ENCODE results near the gene ITGA8. TPM values are rescaled to one million over a fixed set of nuclear protein-coding genes. Genes with fewer than 3 reads are reported as not detected.
"Not testable (repeated sequence)": the region's sequence is repeated elsewhere in the genome, so short reads cannot be mapped to it uniquely, and the experiment has no call there.

Gene ITGA8
- total RNA-seq (2014; rRNA removed; shearing (Covaris generic)): not detected in 2 replicates

GRCh38 chr10:15719899-15720634 is at the start of gene ITGA8:
ITGA8 (minus strand) TSS chr10:15719922; CDS start chr10:15719771, 151 bp downstream.
- no peak for DNase-seq (ENCODE audit: low spot score)

DNA sequence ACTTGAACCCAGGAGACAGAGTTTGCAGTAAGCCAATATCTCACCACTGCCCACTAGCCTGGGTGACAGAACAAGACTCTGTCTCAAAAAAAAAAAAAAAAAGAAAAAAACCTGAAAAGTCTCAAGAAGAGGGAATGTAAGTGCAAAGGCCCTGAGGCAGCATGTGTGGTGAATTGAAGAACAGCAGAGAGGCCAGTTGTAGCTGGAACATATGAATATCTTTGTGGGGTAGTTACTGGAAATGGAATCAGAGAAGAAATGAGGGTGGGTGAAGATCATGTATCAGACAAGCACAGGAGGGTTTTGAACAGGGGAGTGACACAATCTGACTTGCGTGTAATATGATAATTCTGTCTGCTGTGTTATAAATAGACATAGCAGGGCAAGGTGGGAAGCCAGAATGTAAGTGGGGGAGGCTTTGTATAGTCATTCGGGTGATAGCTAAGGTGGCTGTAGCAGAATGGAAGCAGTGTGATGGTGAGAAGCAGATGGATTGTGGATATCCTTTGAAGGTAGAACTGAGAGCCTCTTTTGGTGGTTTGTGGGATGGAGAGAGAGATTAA is 45.3 kb upstream of the ITGA8 start:
- DNase-seq (ENCODE audit: low spot score): no peak

DNA sequence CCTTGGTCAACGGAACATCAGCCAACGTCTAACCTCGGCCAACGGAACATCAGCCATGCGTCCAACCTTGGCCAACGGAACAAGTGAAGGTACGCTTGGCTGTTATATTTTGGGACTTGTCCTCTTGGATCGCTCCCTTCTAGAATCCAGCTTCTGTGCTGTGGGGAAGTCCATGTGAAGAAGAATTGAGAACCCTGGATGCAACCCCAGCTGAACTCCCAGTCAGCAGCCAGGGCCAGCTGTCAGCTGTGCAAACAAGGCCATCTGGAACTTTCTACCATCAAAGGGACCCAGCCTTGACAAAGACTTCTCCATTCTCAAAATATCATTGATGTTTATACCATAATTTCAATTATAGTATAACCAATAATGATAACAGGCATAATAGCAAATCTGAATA is 43.3 kb upstream of the ITGA8 start:
- DNase-seq (ENCODE audit: low spot score): no peak

- not testable (repeated sequence) for DNase-seq (ENCODE audit: low spot score)
These were observed 42.5 kb upstream of the ITGA8 start for GRCh38 chr10:15762239-15762638.

- DNase-seq (ENCODE audit: low spot score): not testable (repeated sequence)
These were observed 41.5 kb upstream of the ITGA8 start for GRCh38 chr10:15761224-15761623.

DNA sequence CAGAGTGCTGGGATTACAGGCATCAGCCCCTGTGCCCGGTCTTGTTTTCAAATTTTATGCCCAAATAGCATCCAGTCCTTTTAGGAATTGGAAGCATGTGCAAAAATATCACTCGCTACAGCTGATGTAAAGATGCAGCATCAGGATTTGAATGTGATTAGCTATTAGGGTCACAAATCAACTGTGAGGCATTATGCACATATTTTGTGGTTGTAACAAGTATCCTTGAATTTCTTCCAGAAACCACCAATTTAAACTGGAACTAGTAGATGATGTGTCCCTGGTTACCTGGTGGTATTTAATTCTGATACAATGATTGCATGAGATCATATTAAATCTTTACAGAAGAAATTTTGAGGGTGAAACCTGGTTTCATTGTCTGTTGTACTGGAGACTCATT is 41.0 kb upstream of the ITGA8 start:
- DNase-seq (ENCODE audit: low spot score): no peak

- no peak for DNase-seq (ENCODE audit: low spot score)
These were observed 39.5 kb upstream of the ITGA8 start for GRCh38 chr10:15759265-15759664.

DNA sequence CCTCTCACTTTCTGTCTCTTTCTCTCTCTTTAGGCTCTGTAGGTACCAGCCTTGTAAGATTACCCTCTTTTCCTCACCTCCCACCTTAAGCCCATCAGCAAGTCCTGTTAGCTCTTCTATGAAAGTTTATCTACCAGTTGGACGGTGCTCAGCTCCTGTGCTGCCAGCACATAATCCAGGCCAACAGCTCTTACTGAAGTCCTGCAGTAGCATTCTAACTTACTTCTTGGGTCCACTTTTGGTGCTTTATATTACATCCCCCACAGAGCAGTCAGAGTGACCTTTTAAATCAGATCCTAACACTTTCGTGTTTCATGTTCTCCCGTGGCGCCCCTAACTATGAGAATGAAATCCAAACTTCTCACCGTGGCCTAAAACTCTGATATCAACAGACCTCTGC is 38.9 kb upstream of the ITGA8 start:
- no peak for DNase-seq (ENCODE audit: low spot score)

DNA sequence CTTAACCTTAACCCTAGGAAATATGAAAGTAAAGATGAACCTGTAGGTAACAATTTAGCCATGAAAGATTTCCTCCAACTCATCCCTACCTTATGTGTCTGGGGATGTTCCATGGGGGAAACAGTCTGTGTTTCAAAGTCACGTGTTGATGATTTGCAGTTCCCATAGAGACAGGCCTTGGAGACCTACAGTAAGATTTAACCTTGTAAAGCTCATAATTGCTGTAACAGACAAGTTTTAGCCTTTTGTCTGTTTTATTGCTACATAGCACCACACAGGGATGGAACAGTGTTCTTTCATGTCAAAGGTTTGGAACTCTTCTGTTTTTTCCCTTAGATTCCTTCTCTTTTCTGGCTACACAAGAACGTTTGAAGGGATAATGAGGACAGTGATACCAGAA is 35.2 kb upstream of the ITGA8 start:
- DNase-seq (ENCODE audit: low spot score): no peak

DNA sequence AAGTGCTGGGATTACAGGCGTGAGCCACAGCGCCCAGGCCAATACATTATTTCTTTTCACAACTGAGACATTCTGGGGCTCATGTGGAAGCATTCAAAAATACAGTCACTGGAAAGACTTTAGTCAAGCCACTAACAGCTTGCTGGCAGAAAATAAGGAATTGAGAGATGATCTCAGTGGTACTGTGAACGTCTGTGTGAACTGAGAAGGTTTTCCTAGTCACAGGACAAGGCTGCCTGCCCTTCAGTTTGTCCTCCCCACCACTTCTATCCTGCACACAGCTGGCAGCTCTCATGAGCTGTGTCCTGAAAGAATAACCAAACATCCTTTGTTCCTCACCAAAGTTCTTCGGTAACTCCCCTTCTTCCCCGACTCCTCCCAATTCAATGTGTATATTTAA is 31.3 kb upstream of the ITGA8 start:
- DNase-seq (ENCODE audit: low spot score): no peak

DNA sequence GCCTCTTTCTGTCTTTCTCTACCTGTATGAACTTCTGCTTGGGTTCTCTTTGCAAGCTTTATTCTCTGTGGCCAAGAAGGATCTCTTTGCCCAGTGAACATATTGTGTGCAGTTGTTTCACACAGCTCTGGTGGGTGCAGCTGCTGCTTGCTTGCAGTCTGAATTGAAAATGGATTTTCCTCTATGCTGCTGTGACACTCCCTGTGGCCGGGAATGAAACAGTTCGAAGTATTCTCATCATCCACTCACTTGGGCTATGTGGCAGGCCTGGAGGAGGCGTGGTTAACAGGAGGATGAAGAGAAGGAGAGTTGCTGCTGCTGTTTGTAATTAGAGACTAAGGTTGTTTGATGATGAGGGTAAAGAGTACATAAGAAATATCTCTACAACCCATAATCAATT is 28.4 kb upstream of the ITGA8 start:
- no peak for DNase-seq (ENCODE audit: low spot score)

DNA sequence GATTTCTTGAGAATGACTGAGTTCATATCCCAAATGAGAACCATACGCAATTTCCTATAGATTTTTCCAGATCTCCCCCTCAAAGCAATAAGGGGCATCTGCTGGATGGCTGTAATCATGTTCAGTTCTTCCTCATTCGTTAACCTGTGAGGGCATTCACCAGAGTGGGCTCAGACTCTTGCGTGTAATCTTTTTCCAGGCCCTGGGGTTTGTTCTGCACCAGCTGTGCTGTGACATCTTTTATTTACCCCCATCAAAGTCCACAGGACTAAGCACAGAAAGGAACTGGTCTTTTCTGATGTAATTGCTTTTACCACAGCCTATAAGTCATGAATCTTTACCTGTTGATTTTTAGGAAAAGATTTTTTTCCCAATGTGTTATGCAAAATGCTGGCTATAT is 27.9 kb upstream of the ITGA8 start:
- no peak for DNase-seq (ENCODE audit: low spot score)

GRCh38 chr10:15745751-15746150 is 26.0 kb upstream of the ITGA8 start:
- DNase-seq (ENCODE audit: low spot score): no peak

DNA sequence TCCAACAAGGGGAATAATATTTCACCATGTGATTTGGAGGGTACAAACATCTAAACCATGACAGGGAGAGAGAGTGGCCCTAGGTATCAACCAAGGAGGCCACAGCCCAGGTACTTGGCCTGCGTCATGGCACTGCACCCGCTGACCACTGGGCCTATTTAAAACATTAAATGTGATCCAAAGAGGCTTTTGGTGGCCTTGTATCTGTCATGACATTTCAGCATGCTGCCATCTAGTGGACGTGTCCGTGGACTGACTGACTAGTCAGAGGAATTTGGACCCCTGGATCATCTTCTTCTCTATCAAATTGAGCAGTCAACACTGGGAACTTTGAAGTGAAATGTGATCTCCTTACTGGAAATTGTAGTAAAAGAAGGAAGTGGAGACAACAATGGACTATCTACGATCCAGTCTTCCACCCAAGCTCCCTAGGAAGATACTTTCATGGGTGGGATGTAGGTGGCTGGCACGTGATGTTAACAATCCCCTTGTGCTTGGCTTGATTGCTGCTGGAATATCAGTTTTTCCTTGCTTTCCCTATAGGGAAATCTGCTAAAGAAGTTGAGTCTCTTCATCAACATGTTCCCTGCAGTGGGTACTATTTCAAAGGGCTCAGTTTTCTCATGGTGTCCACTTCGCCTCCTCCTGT is 24.6 kb upstream of the ITGA8 start:
- peak; percentile 80 for DNase-seq (ENCODE audit: low spot score)

GRCh38 chr10:15743443-15743842 is 23.7 kb upstream of the ITGA8 start:
- no peak for DNase-seq (ENCODE audit: low spot score)

DNA sequence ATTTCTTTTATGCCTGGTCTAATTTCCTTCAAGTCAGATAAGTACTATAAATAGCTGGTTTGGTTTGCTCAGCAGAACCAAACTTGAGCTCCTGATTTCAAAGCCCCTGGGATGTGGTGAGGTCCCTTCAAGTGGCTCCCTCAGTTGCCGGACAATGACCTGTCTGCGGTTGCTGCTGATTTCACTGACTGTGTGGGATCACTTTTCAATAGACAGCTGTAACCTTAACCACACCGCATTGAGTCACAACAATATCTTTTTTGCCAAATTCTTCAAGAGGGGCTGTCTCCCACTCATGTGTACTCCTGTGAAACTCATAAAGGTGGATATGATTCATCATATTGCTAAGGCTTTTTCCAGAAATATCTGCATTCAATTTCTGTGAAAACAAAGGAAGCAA is 23.1 kb upstream of the ITGA8 start:
- no peak for DNase-seq (ENCODE audit: low spot score)

- no peak for DNase-seq (ENCODE audit: low spot score)
These were observed 22.4 kb upstream of the ITGA8 start for GRCh38 chr10:15742102-15742501.

DNA sequence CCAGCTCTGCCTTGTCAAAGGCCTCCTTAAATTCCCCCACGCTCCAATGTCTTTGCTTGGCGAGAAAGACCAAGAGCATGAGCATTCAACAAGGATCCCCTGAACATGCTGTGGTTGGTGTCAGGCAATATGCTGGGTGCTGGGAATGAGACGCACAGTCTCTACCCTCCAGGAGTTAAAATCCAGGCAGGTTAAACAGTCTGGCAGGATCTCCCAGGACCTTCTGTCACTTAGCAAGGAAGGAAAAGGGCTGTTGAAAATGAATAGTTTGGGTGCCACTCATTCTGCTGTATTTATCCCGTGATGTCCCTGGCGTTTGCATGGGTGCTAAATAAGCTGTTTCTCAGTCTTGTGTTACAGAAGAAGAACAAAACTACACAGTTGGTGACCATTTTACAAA is 21.9 kb upstream of the ITGA8 start:
- no peak for DNase-seq (ENCODE audit: low spot score)

DNA sequence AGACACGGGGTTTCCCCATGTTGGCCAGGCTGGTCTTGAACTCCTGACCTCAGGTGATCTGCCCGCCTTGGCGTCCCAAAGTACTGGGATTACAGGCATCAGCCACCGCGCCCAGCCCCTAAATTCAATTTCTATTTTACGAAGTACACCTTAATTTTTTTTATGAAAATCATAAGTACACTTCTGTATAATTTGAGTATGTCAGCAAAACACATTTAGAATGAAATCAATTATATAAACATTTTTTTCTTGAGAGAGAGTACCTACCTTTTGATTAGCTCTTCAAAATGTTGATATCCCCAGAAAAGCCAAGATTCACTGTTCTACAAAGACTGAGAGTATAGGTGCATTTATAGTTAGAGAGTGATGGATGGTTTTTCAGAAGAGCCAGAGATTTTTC is 20.5 kb upstream of the ITGA8 start:
- DNase-seq (ENCODE audit: low spot score): no peak

DNA sequence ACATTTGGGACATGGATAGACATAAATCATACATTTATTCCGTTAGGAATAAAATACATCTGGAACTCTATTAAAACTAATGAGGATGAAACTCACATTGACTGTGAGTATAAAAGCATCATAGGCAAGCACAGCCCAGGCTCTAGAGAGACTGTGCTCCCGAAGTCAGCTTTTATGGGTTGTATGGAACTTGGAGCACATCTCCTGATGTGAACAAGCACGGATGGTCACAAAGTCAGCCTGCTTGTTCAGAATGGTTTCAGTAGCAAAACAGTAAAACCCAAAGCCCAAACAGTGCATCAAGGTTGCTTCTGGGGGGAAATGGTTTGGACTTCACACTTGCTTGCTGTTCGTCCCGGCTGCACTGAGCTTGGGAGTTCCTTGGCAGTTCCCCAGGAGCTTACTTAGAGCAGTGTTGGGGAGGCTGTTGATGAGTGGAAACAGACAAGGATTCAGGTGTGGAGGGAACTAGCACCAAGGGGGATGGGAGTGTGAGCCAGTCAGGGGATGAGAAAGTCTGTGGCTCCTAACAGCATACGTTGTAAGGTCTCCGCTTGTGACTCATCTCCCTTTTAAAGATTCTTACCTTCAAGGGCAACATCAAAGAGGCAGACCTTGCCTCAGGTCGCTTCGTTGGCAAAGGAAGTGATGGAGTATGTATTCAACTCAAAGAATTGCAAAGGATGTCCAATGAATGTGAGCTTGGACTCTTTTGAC is 19.7 kb upstream of the ITGA8 start:
- no peak for DNase-seq (ENCODE audit: low spot score)

GRCh38 chr10:15738270-15738925 is 18.7 kb upstream of the ITGA8 start:
- no peak for DNase-seq (ENCODE audit: low spot score)

DNA sequence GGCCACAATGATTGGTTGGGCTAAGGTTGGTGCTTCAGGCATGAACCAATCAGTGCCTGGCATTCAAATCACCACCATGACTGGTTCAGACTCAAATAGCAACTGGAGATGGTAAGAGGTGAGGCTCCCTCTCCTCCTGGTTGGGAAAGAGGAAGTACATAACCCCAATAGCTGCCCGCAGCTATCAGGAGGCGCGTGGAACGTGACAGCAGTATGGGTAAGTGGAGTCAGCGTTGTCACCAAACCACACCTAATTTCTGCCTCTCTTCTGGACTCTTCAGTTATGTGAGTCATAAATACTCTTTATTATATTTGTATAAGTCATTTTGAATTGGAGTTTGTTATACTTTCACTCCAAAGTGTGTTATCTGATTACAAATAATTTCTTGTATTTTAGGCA is 17.9 kb upstream of the ITGA8 start:
- DNase-seq (ENCODE audit: low spot score): no peak
